Lung (tissue), 12 donors: ENCODE measurements around the gene RPUSD3. TPM values are rescaled to one million over a fixed set of nuclear protein-coding genes. Genes with fewer than 3 reads are reported as not detected.

ENCODE experiments used
- ATAC-seq: fragments of 200-7000 bp; cut with Tn5 transposase; one replicate; pipeline ENCODE4 v1.9.1; 2020; ENCODE audit warnings: moderate number of reproducible peaks; ENCODE audit not compliant: insufficient read depth, low FRiP score
- DNase-seq, 3 donors: peaks; one replicate each; pipeline ENCODE4 v3.0.0-alpha.2; 2013 to 2017
- H3K27ac ChIP-seq, 2 donors: one replicate each; pipeline ENCODE4 v1.5.1; 2013; ENCODE audit warnings: mild to moderate bottlenecking in 2 of 2, moderate library complexity in 2 of 2, control low read depth in 1 of 2, inconsistent platforms in 1 of 2, low read depth in 1 of 2, low read length in 1 of 2
- H3K27me3 ChIP-seq, 3 donors: one replicate each; pipeline ENCODE4 v1.5.1; 2013; ENCODE audit warnings: low read length in 2 of 3; ENCODE audit not compliant: control insufficient read depth in 3 of 3, insufficient read depth in 3 of 3
- H3K36me3 ChIP-seq, 4 donors: one replicate each; pipeline ENCODE4 v1.5.1; 2013; ENCODE audit warnings: low read length in 4 of 4, mild to moderate bottlenecking in 1 of 4, moderate library complexity in 1 of 4; ENCODE audit not compliant: control insufficient read depth in 4 of 4, insufficient read depth in 4 of 4
- H3K4me1 ChIP-seq, 5 donors: one replicate each; pipeline ENCODE4 v1.5.1; 2013; ENCODE audit warnings: low read length in 5 of 5, mild to moderate bottlenecking in 2 of 5, moderate library complexity in 1 of 5; ENCODE audit not compliant: control insufficient read depth in 5 of 5, insufficient read depth in 5 of 5
- H3K4me3 ChIP-seq: one replicate; pipeline ENCODE4 v1.5.1; 2013; ENCODE audit warnings: mild to moderate bottlenecking, control low read depth, moderate library complexity
- H3K9ac ChIP-seq, 2 donors: one replicate each; pipeline ENCODE4 v1.5.1; 2013; ENCODE audit warnings: low read length in 2 of 2, control low read depth in 1 of 2; ENCODE audit not compliant: insufficient read depth in 1 of 2
- H3K9me3 ChIP-seq, 4 donors: one replicate each; pipeline ENCODE4 v1.5.1; 2013; ENCODE audit warnings: low read length in 3 of 4, mild to moderate bottlenecking in 1 of 4, moderate library complexity in 1 of 4; ENCODE audit not compliant: control insufficient read depth in 4 of 4, insufficient read depth in 3 of 4
- WGBS, 2 donors: extraction: QIAGEN DNeasy Blood & Tissue Kit; methylation state at CpG; one replicate each; pipeline ENCODE4 v1.1.7; 2013; 5-methylcytosine and 5-hydroxymethylcytosine counted together
- polyA plus RNA-seq, 2 donors: library from polyadenylated mRNA; stranded (reverse); fragments of 200-250 nt; gene quantifications; one replicate each; pipeline ENCODE4 v1.2.1, GENCODE V29; 2013
- total RNA-seq, 2 donors: library from RNA; depleted of rRNA in 1 of 2; stranded (reverse); fragments of >200 nt in 1 of 2; gene quantifications; one replicate each; pipeline ENCODE4 v1.2.1, GENCODE V29; 2014 to 2021
- TF ChIP-seq, protein P1 (sequence below): IDR thresholded peaks from 2 replicates; pipeline ENCODE4 v1.5.1; 2012; ENCODE audit warnings: mild to moderate bottlenecking; ENCODE audit errors: control extremely low read depth, extremely low read depth
- donor health status: control.
- donor health status: control.
- donor health status: Bipolar disorder and iron deficiency.
- donor health status: healthy.
- donor health status: DM: yes; HTN: yes; CAD: no.

RPUSD3 gene
- total and polyA plus RNA-seq, 4 donors = 16.3 to 34.9 (median 26.3) TPM

DNA sequence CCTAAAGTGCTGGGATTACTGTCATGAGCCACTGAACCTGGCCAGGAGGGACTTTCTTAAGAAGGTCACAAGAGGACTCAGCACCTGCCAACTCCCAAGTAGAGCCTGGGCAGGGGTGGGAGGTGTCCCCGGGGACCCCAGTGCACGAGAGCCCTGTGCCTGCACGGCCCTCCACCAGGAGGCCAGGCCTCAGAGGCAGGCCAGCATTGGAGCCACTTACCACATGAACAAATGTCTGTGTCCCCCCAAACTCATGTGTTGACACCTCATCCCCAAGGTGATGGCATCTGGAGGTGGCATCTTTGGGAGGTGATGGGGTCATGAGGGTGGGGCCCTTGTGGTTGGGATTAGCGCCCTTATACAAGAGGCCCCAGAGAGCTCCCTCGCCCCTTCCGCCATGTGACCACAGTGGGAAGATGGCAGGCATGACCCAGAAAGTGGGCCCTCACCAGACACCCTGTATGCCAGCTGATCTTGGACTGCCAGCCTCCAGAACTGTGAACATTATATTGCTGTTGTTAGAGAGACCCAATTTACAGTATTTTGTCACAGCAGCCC is 3.2 kb upstream of the RPUSD3 start:
- H3K27me3 ChIP-seq = no peaks in the 10 kb centered on the region
- WGBS, 2 donors = 93 to 98% methylated on average over 6 of the region's 6 CpGs
- peaks cover 0 to 13% (median 2%) of the 10 kb centered on the region in 5 donors for H3K4me1 ChIP-seq
- ATAC-seq = no peak
- no peaks in the 10 kb centered on the region for H3K9me3 ChIP-seq
- no peak overlapping the region for H3K27ac ChIP-seq
- H3K9ac ChIP-seq = no peak overlapping the region
- TF ChIP-seq, protein P1, sequence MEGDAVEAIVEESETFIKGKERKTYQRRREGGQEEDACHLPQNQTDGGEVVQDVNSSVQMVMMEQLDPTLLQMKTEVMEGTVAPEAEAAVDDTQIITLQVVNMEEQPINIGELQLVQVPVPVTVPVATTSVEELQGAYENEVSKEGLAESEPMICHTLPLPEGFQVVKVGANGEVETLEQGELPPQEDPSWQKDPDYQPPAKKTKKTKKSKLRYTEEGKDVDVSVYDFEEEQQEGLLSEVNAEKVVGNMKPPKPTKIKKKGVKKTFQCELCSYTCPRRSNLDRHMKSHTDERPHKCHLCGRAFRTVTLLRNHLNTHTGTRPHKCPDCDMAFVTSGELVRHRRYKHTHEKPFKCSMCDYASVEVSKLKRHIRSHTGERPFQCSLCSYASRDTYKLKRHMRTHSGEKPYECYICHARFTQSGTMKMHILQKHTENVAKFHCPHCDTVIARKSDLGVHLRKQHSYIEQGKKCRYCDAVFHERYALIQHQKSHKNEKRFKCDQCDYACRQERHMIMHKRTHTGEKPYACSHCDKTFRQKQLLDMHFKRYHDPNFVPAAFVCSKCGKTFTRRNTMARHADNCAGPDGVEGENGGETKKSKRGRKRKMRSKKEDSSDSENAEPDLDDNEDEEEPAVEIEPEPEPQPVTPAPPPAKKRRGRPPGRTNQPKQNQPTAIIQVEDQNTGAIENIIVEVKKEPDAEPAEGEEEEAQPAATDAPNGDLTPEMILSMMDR = no peak
- no peaks in the 10 kb centered on the region for H3K36me3 ChIP-seq
- no peak for DNase-seq
- no peak overlapping the region for H3K4me3 ChIP-seq

DNA sequence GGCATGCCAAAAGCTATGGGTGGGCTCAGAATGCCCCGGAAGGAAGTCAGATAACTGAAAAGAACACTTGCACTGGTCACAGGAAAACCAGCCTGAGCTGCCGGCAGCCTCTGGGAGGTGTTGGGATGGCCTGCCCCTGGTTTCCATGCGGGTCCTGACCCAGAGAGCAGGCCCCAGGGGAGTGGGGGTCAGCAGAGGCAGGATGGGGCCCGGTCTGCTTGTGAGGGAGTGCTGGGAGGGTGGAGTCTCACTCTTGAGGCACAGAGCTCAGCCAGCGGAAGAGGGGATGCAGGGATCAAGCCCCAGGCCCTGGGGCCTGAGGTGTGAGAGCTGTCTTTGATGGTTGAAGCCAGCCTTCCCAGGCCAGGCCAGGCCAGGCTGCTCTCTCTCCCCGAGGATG is 2.4 kb upstream of the RPUSD3 start:
- H3K9me3 ChIP-seq = no peaks in the 10 kb centered on the region
- no peak for DNase-seq
- H3K27me3 ChIP-seq = no peaks in the 10 kb centered on the region
- TF ChIP-seq, protein P1 = no peak
- peaks cover 0 to 13% (median 2%) of the 10 kb centered on the region in 5 donors for H3K4me1 ChIP-seq
- peaks cover 2 to 7% (median 6%) of the 10 kb centered on the region in 4 donors for H3K36me3 ChIP-seq
- no peak overlapping the region for H3K9ac ChIP-seq
- H3K27ac ChIP-seq = no peak overlapping the region
- ATAC-seq = no peak
- 69 to 70% methylated on average over 6 of the region's 6 CpGs for WGBS, 2 donors
- H3K4me3 ChIP-seq = no peak overlapping the region

DNA sequence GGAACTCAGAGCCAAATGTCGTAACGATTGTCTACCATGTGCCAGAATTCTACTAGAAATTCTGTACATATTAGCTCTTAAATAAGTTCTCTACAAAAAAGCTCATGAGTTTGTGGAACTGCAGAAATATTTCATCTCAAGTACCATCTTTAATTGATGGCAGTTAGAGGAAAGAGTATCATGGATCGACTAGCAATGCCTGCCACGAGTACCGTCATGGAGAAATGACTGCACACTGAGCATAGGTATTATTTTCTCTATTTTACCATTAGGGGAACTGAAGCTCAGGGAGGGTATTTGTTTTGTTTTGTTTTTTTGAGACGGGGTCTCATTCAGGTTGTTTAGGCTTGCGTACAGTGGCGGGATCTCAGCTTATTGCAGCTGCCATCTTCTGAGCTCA is 2.8 kb downstream of the RPUSD3 start:
- H3K27ac ChIP-seq = no peak overlapping the region
- H3K9me3 ChIP-seq = no peaks in the 10 kb centered on the region
- H3K9ac ChIP-seq = no peak overlapping the region
- WGBS, 2 donors = 82% methylated on average over 8 of the region's 8 CpGs
- no peak overlapping the region for H3K4me3 ChIP-seq
- peaks cover 7 to 25% (median 21%) of the 10 kb centered on the region in 4 donors for H3K36me3 ChIP-seq
- ATAC-seq (no peak), DNase-seq (no peak)
- no peaks in the 10 kb centered on the region for H3K27me3 ChIP-seq
- TF ChIP-seq, protein P1 = no peak
- H3K4me1 ChIP-seq = peaks cover 0 to 13% (median 2%) of the 10 kb centered on the region in 5 donors

DNA sequence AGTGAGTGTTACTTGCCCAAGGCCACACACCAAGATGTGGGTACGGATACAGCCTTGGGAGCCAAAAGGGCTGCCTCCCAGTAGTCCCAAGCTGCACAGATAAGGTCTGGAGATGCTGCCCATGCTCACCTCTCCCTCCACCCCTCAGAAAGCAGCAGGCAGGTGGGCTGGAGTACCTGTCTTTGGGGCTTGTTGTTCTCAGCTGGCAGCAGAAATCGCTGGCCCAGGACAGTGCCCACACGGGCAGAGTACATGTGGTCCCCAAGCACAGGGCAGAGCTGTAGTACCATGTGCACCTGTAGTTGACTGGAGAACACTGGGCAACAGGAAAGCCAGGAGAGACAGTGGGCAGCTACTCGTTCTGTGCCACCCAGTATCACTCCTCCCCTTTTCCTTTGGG is 5.0 kb downstream of the RPUSD3 start:
- H3K9me3 ChIP-seq = no peaks in the 10 kb centered on the region
- WGBS, 2 donors = 78 to 83% methylated on average over 4 of the region's 4 CpGs
- H3K4me1 ChIP-seq = peaks cover 0 to 9% (median 0%) of the 10 kb centered on the region in 5 donors
- no peak for ATAC-seq
- H3K27me3 ChIP-seq = no peaks in the 10 kb centered on the region
- TF ChIP-seq, protein P1 = no peak
- H3K4me3 ChIP-seq = no peak overlapping the region
- no peak overlapping the region for H3K27ac ChIP-seq
- peaks cover 7 to 42% (median 34%) of the 10 kb centered on the region in 4 donors for H3K36me3 ChIP-seq
- no peak for DNase-seq
- H3K9ac ChIP-seq = no peak overlapping the region
